Esophagus muscularis mucosa (tissue), 4 donors: ENCODE data around the gene RNLS.

Source experiments
- CTCF ChIP-seq, 3 experiments: fragments of 200-600 bp in 2 of 3; fragments of 450-650 bp in 1 of 3; sonication (generic) in 2 of 3; IDR thresholded peaks; one replicate each; pipeline ENCODE4 v1.5.1; 2017 to 2019; ENCODE audit warnings: antibody characterized with exemption in 3 of 3, mild to moderate bottlenecking in 2 of 3, moderate library complexity in 1 of 3
- EP300 ChIP-seq: sonication (generic); formaldehyde crosslinking; IDR thresholded peaks from one replicate; pipeline ENCODE4 v1.6.1; 2017; ENCODE audit warnings: antibody characterized with exemption
- POLR2A ChIP-seq: fragments of 450-650 bp; IDR thresholded peaks from one replicate; pipeline ENCODE4 v1.6.1; 2017; ENCODE audit warnings: antibody characterized with exemption, moderate library complexity, mild to moderate bottlenecking, low read depth
- POLR2AphosphoS5 ChIP-seq, 2 donors: sonication (generic); formaldehyde crosslinking; IDR thresholded peaks; one replicate each; pipeline ENCODE4 v1.6.1; 2017; ENCODE audit warnings: antibody characterized with exemption in 2 of 2

DNA sequence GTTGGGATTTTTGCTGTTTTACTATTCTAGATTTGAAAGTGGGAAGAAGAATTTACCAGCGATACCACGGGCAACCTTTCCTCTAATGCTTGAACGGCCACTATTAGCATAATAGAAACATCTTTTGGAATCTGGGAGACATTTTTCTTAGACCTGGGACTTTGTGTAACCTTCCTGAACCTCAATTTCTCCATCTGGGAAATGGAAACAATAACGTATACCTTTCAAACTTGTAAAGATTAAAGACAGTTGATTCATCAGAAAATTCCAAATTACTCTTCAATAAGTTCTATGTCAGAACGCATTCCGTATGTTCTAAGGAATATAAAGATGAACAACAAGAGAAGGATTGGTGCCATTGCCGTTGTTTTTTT, 453 bp upstream of the RNLS start:
- no peak for TF ChIP-seq CTCF (IDR thresholded peaks at IDR 0.05)
- no peak for TF ChIP-seq POLR2A
- no peak for TF ChIP-seq POLR2AphosphoS5 (IDR thresholded peaks at IDR 0.05)
- TF ChIP-seq EP300: no peak
